Measurements from ENCODE around the gene SH3RF1. TPM values are rescaled to one million over a fixed set of nuclear protein-coding genes. Genes with fewer than 3 reads are reported as not detected.

SH3RF1 gene
- total and polyA plus RNA-seq, 7 experiments from 2014 or later, result 0.08 to 3.8 (median 0.50) TPM; not detected in 3

DNA sequence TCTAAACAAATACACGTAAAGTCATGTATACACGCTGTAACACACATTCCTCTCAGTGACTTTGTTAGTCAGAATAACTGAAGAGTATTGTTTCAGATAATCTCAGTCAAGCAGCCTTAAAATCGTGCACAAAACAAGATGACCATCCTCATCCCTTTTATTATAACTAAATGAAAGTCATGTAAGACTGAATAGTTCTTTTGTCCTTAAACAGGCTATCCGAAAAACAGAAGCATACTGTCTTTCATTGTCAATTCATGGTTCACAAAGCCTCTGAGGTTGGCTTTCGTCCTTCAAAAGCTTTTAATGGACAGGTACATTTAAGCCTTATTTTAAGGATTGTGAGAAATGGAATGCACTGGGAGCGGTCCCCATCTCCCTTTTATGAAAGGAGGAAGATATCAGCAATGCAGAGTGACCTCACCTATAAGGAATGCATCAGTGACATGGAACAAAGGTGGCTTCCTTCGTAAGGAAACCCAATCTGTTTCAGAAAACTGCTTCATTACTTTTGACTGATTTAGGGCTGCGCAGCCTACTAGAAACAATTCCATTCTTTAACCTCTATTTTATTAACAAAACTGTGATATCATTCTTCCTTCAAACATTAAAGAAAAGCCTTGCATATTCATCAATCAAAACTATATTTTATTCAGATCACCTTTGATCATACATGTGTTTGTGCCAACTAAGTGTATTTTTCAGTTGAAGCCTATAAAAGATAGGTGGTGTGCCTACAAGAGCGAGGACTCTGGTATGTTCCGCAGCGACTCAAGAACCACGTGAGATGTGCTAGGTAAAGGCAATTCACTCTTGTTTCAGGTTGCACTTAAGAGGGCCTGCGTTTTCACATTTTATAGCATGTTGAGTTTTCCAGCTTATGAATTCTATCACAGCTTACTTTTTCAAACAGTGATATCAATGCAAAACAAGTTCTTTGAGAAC is 19.2 kb downstream of the SH3RF1 start:
- Mint-ChIP-seq H3K4me1 (peaks cover 0 to 8% (median 0%) of the 10 kb centered on the region in 7 donors), H3K27ac (no peak overlapping the region), H3K27me3 (peaks cover 17 to 29% (median 27%) of the 10 kb centered on the region in 5 donors), H3K4me3 (no peak overlapping the region), H3K9me3 (peaks cover 0 to 2% (median 0%) of the 10 kb centered on the region in 11 donors), H3K36me3 (no peaks in the 10 kb centered on the region)
- ATAC-seq (no peak), DNase-seq (no peak)
- Histone ChIP-seq H3K27me3 (ENCODE audit: control insufficient read depth in 2 of 2, insufficient read depth in 2 of 2, low read length in 2 of 2) (no peaks in the 10 kb centered on the region), H3K4me3 (ENCODE audit: low read length) (no peak overlapping the region), H3K4me1 (ENCODE audit: control insufficient read depth in 2 of 2, insufficient read depth in 2 of 2, low read length in 2 of 2) (no peaks in the 10 kb centered on the region), H3K9me3 (ENCODE audit: control insufficient read depth in 2 of 3, low read length in 3 of 3) (no peaks in the 10 kb centered on the region), H3K27ac (ENCODE audit: low read depth, low read length) (no peak overlapping the region), H3K36me3 (ENCODE audit: control insufficient read depth in 2 of 3, insufficient read depth in 3 of 3, low read length in 3 of 3) (no peaks in the 10 kb centered on the region)
- ChIA-PET CTCF (no interaction called here), POLR2A (no interaction called here)
- intact Hi-C loops (cut with micrococcal nuclease), result no loop called here

DNA sequence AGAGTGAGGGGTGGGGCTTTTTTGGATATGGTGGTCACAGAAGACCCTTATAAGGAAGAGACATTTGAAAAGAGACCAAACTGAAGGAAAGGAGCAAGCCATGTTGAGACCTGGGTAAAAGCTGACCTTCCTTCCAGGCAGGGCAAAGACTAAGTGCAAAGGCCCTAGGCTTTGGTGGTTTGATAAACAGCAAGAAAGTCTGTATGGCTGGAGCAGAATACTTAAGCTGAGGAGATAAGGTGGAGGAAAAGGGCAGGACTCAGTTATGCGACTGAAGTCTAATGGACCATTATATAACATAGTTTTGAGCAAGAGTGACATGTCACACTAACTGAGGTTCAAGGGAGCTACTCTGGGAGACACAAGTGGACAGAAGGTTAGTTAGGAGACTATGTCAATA is 20.0 kb downstream of the SH3RF1 start:
- ChIA-PET CTCF (no interaction called here), POLR2A (no interaction called here)
- H3K4me1 ChIP-seq (ENCODE audit: control insufficient read depth in 2 of 2, insufficient read depth in 2 of 2, low read length in 2 of 2), result no peaks in the 10 kb centered on the region
- no peak overlapping the region for H3K27ac Mint-ChIP-seq
- no peak for DNase-seq
- H3K4me3 ChIP-seq (ENCODE audit: low read length), result no peak overlapping the region
- H3K4me1 Mint-ChIP-seq, result peaks cover 0 to 8% (median 0%) of the 10 kb centered on the region in 7 donors
- H3K27me3 Mint-ChIP-seq, result peaks cover 17 to 27% (median 26%) of the 10 kb centered on the region in 5 donors
- H3K4me3 Mint-ChIP-seq, result no peak overlapping the region
- peaks cover 0 to 2% (median 0%) of the 10 kb centered on the region in 11 donors for H3K9me3 Mint-ChIP-seq
- ATAC-seq, result no peak
- no peak overlapping the region for H3K27ac ChIP-seq (ENCODE audit: low read depth, low read length)
- no peaks in the 10 kb centered on the region for H3K36me3 Mint-ChIP-seq
- H3K27me3 ChIP-seq (ENCODE audit: control insufficient read depth in 2 of 2, insufficient read depth in 2 of 2, low read length in 2 of 2), result no peaks in the 10 kb centered on the region
- intact Hi-C loops (cut with micrococcal nuclease), result no loop called here
- no peaks in the 10 kb centered on the region for H3K9me3 ChIP-seq (ENCODE audit: control insufficient read depth in 2 of 3, low read length in 3 of 3)
- no peaks in the 10 kb centered on the region for H3K36me3 ChIP-seq (ENCODE audit: control insufficient read depth in 2 of 3, insufficient read depth in 3 of 3, low read length in 3 of 3)

DNA sequence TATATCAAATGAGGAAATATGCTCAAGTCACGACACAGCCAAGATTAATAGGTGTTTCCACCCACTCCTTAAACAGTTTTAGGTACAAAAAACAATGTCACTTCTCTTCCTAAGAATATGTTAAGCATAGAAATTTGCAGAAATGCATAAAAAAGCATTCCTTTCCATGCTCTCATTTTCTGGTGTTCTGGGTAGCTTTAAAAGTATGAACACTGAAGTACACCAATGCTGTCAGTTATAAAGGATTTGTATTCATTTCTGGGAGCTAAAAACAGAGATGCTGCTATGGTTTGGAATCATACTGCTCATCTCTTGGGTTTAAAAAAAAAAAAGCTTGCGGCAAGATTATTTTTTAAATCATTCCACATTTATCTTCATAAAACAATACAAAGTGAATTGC is 20.8 kb downstream of the SH3RF1 start:
- H3K9me3 Mint-ChIP-seq, result peaks cover 0 to 2% (median 0%) of the 10 kb centered on the region in 11 donors
- no peaks in the 10 kb centered on the region for H3K36me3 Mint-ChIP-seq
- no peaks in the 10 kb centered on the region for H3K9me3 ChIP-seq (ENCODE audit: control insufficient read depth in 2 of 3, low read length in 3 of 3)
- ATAC-seq, result no peak
- CTCF ChIA-PET, result no interaction called here
- peaks cover 0 to 8% (median 0%) of the 10 kb centered on the region in 7 donors for H3K4me1 Mint-ChIP-seq
- H3K27ac Mint-ChIP-seq, result no peak overlapping the region
- H3K27me3 Mint-ChIP-seq, result peaks cover 17 to 32% (median 27%) of the 10 kb centered on the region in 5 donors
- POLR2A ChIA-PET, result no interaction called here
- intact Hi-C loops (cut with micrococcal nuclease), result no loop called here
- H3K27me3 ChIP-seq (ENCODE audit: control insufficient read depth in 2 of 2, insufficient read depth in 2 of 2, low read length in 2 of 2), result no peaks in the 10 kb centered on the region
- H3K4me3 Mint-ChIP-seq, result no peak overlapping the region
- H3K36me3 ChIP-seq (ENCODE audit: control insufficient read depth in 2 of 3, insufficient read depth in 3 of 3, low read length in 3 of 3), result no peaks in the 10 kb centered on the region
- DNase-seq, result no peak
- H3K4me1 ChIP-seq (ENCODE audit: control insufficient read depth in 2 of 2, insufficient read depth in 2 of 2, low read length in 2 of 2), result no peaks in the 10 kb centered on the region
- H3K27ac ChIP-seq (ENCODE audit: low read depth, low read length), result no peak overlapping the region
- H3K4me3 ChIP-seq (ENCODE audit: low read length), result no peak overlapping the region

DNA sequence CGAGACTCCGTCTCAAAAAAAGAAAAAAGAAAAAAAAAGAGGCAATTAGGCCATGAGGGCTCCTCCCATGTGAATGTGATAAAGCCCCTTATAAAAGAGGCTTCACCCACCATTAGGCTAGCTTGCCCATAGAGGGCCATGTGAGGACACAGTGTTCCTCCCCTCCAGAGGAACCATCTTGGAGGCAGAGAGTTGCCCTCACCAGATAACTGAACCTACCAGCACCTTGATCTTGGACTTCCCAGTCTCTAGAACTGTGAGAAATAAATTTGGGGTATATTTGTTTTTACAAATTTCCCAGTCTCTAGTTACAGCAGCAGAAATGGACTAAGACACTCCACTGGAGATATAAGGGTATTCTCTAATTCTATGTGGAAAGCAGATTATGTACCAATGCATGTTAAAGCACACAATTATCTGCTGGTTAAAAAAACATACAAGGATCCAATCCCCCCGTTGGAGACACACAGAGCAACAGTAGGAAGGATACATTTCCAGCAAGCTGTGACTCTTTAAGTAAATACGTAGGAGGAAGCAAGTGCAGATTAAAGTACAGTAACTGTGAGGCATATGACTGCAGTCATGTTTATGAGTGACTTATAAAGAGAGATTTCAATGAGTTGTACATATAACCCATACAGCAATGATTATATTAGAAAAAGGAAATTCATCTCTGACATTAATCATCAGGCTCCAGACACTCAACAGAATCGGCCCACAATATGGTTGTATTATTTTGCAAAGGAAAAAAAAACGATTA is 21.4 kb downstream of the SH3RF1 start:
- intact Hi-C loops (cut with micrococcal nuclease), result no loop called here
- Histone ChIP-seq H3K36me3 (ENCODE audit: control insufficient read depth in 2 of 3, insufficient read depth in 3 of 3, low read length in 3 of 3) (no peaks in the 10 kb centered on the region), H3K4me3 (ENCODE audit: low read length) (no peak overlapping the region), H3K27me3 (ENCODE audit: control insufficient read depth in 2 of 2, insufficient read depth in 2 of 2, low read length in 2 of 2) (no peaks in the 10 kb centered on the region), H3K9me3 (ENCODE audit: control insufficient read depth in 2 of 3, low read length in 3 of 3) (no peaks in the 10 kb centered on the region), H3K4me1 (ENCODE audit: control insufficient read depth in 2 of 2, insufficient read depth in 2 of 2, low read length in 2 of 2) (no peaks in the 10 kb centered on the region), H3K27ac (ENCODE audit: low read depth, low read length) (no peak overlapping the region)
- Mint-ChIP-seq H3K9me3 (peaks cover 0 to 2% (median 0%) of the 10 kb centered on the region in 11 donors), H3K27me3 (peaks cover 15 to 28% (median 26%) of the 10 kb centered on the region in 5 donors), H3K27ac (no peak overlapping the region), H3K4me3 (no peak overlapping the region), H3K4me1 (peaks cover 0 to 5% (median 0%) of the 10 kb centered on the region in 7 donors), H3K36me3 (no peaks in the 10 kb centered on the region)
- ChIA-PET CTCF (no interaction called here), POLR2A (no interaction called here)
- DNase-seq (no peak), ATAC-seq (no peak)

DNA sequence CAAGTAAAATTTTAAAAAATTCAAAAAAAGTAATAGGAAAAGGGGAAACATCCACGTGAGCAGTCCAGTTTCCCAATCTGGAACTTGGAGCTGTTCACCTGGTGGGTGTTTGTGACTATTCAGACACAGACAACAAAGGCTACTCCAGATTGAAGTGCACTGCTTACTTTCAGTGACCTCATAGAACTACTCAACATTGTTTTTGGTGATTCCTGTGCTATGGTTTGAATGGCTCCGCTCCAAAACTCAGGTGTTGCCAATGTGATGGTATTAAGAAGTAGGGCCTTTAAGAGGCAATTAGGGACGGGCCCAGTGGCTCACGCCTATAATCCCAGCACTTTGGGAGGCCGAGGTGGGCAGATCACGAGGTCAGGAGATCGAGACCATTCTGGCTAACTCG is 22.1 kb downstream of the SH3RF1 start:
- intact Hi-C loops (cut with micrococcal nuclease), result no loop called here
- CTCF ChIA-PET, result no interaction called here
- Histone ChIP-seq H3K27ac (ENCODE audit: low read depth, low read length) (no peak overlapping the region), H3K4me3 (ENCODE audit: low read length) (no peak overlapping the region), H3K36me3 (ENCODE audit: control insufficient read depth in 2 of 3, insufficient read depth in 3 of 3, low read length in 3 of 3) (no peaks in the 10 kb centered on the region), H3K27me3 (ENCODE audit: control insufficient read depth in 2 of 2, insufficient read depth in 2 of 2, low read length in 2 of 2) (no peaks in the 10 kb centered on the region), H3K4me1 (ENCODE audit: control insufficient read depth in 2 of 2, insufficient read depth in 2 of 2, low read length in 2 of 2) (no peaks in the 10 kb centered on the region), H3K9me3 (ENCODE audit: control insufficient read depth in 2 of 3, low read length in 3 of 3) (no peaks in the 10 kb centered on the region)
- Mint-ChIP-seq H3K4me3 (no peak overlapping the region), H3K36me3 (no peaks in the 10 kb centered on the region), H3K27ac (no peak overlapping the region), H3K4me1 (peaks cover 0 to 5% (median 0%) of the 10 kb centered on the region in 7 donors), H3K9me3 (peaks cover 0 to 2% (median 0%) of the 10 kb centered on the region in 11 donors), H3K27me3 (peaks cover 21 to 28% (median 25%) of the 10 kb centered on the region in 5 donors)
- POLR2A ChIA-PET, result no interaction called here
- DNase-seq (no peak), ATAC-seq (no peak)

DNA sequence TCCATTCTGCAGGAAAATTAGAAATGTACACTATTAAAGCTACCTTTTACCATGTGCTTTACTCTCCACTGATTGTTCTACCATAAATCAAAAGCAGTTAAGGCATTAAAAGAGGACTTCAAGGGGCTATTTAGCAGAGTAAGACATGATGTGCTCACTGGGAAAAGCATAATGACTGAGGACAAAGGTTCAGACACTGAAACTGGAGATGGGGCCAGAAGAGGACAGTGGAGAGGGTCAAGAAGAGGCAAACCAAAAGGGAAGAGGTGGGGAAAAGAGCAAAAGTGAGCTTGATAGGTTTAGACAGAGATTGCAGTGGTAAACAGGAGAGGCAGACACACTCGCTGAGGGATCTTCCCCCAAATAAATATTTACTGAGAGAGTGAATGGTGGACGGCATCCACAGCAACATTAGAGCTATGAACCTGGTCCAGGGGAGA is 23.8 kb downstream of the SH3RF1 start:
- H3K4me3 ChIP-seq (ENCODE audit: low read length), result no peak overlapping the region
- H3K4me1 Mint-ChIP-seq, result peaks cover 0 to 5% (median 0%) of the 10 kb centered on the region in 7 donors
- no peak for ATAC-seq
- no peak overlapping the region for H3K4me3 Mint-ChIP-seq
- no peaks in the 10 kb centered on the region for H3K27me3 ChIP-seq (ENCODE audit: control insufficient read depth in 2 of 2, insufficient read depth in 2 of 2, low read length in 2 of 2)
- no peaks in the 10 kb centered on the region for H3K36me3 Mint-ChIP-seq
- no peak overlapping the region for H3K27ac Mint-ChIP-seq
- peaks cover 16 to 36% (median 27%) of the 10 kb centered on the region in 5 donors for H3K27me3 Mint-ChIP-seq
- no peaks in the 10 kb centered on the region for H3K9me3 ChIP-seq (ENCODE audit: control insufficient read depth in 2 of 3, low read length in 3 of 3)
- intact Hi-C loops (cut with micrococcal nuclease), result no loop called here
- no peaks in the 10 kb centered on the region for H3K4me1 ChIP-seq (ENCODE audit: control insufficient read depth in 2 of 2, insufficient read depth in 2 of 2, low read length in 2 of 2)
- ChIA-PET POLR2A (no interaction called here), CTCF (no interaction called here)
- H3K36me3 ChIP-seq (ENCODE audit: control insufficient read depth in 2 of 3, insufficient read depth in 3 of 3, low read length in 3 of 3), result no peaks in the 10 kb centered on the region
- no peak overlapping the region for H3K27ac ChIP-seq (ENCODE audit: low read depth, low read length)
- H3K9me3 Mint-ChIP-seq, result peaks cover 0 to 2% (median 0%) of the 10 kb centered on the region in 11 donors
- DNase-seq, result no peak
